GM13977 (cell line): Measurements from ENCODE around the gene DYNC2LI1.

Experiments
- DNase-seq: peaks from one replicate; pipeline ENCODE4 v3.0.0; 2012; ENCODE audit warnings: low spot score
- CTCF ChIP-seq: IDR thresholded peaks from 2 replicates; pipeline ENCODE4 v1.5.1; 2012; ENCODE audit warnings: mild to moderate bottlenecking, control low read depth; ENCODE audit not compliant: insufficient read depth; ENCODE audit errors: extremely low read depth, missing control alignments
- in situ Hi-C: fragments of 300-500 bp; cut with MboI; formaldehyde crosslinking; loops from one replicate; pipeline ENCODE4 v1.12.0; 2022; ENCODE audit warnings: low sequenced_read_pairs, low pct_unique_long_range_greater_than_20kb, mixed read lengths, inconsistent platforms; ENCODE audit not compliant: unreplicated experiment

The DYNC2LI1 gene

GRCh38 chr2:43731211-43731610, 42.6 kb upstream of the DYNC2LI1 start:
- DNase-seq = no peak
- in situ Hi-C loops = no loop called here
- TF ChIP-seq CTCF = no peak

- DNase-seq = no peak
- TF ChIP-seq CTCF = no peak
- in situ Hi-C loops = no loop called here
Measured at GRCh38 chr2:43736637-43737036, 37.2 kb upstream of the DYNC2LI1 start.

- in situ Hi-C loops = no loop called here
- DNase-seq = no peak
- TF ChIP-seq CTCF = no peak
Measured at GRCh38 chr2:43737097-43737854, 36.6 kb upstream of the DYNC2LI1 start.

GRCh38 chr2:43737855-43738254, 36.0 kb upstream of the DYNC2LI1 start:
- DNase-seq = no peak
- in situ Hi-C loops = no loop called here
- no peak for TF ChIP-seq CTCF

- no peak for TF ChIP-seq CTCF
- in situ Hi-C loops = no loop called here
- no peak for DNase-seq
Measured at GRCh38 chr2:43738257-43738656, 35.6 kb upstream of the DYNC2LI1 start.

- TF ChIP-seq CTCF = no peak
- in situ Hi-C loops = no loop called here
- DNase-seq = no peak
Measured at GRCh38 chr2:43743706-43744105, 30.1 kb upstream of the DYNC2LI1 start.
